Endothelial cell of umbilical vein (primary cell): ENCODE data around the gene FOXL2. TPM values are rescaled to one million over a fixed set of nuclear protein-coding genes. Genes with fewer than 3 reads are reported as not detected.

Experiments
- BruUV-seq: library from RNA; stranded (reverse); fragments of 400-500 nt; replicated peaks from 2 replicates; lab custom pipeline; 2021; lab: Mats Ljungman, UMichigan
- CTCF ChIA-PET: fragments of 300-600, 350-600 bp; sonication (Branson Sonifier 250); formaldehyde crosslinking; loops from one replicate; lab custom pipeline; 2021; ENCODE audit warnings: antibody characterized with exemption, inconsistent platforms; lab: Charles Lee
- POLR2A ChIA-PET: fragments of 300-600, 350-600 bp; sonication (Branson Sonifier 250); formaldehyde crosslinking; loops from one replicate; lab custom pipeline; 2021; ENCODE audit warnings: antibody characterized with exemption, inconsistent platforms; lab: Charles Lee
- DNase-seq: peaks from one replicate; pipeline ENCODE4 v3.0.0-alpha.2; 2011; ENCODE audit warnings: low read depth, low spot score
- FAIRE-seq: peaks from 2 replicates; lab custom pipeline; 2011; peaks lifted over from hg19 to GRCh38; lab: Jason Lieb, UNC
- H2AFZ ChIP-seq: 2 replicates; pipeline ENCODE4 v1.6.0; 2012; ENCODE audit warnings: low read depth, low read length, control low read depth, inconsistent platforms
- H3K27ac ChIP-seq: 2 replicates; pipeline ENCODE4 v1.5.1; 2011; ENCODE audit warnings: low read depth, mild to moderate bottlenecking, control low read depth, low read length, moderate library complexity; ENCODE audit not compliant: insufficient read depth
- H3K27me3 ChIP-seq, 2 experiments: 2 replicates each; pipeline versions ENCODE4 v1.6.0 to v1.6.1; 2011; ENCODE audit warnings: low read length in 2 of 2, mixed read lengths in 1 of 2; ENCODE audit not compliant: control insufficient read depth in 2 of 2, insufficient read depth in 2 of 2
- H3K36me3 ChIP-seq, 2 experiments: 2 replicates in 1 of 2; 3 replicates in 1 of 2; pipeline ENCODE4 v1.5.1; 2011; ENCODE audit warnings: low read length in 2 of 2, mild to moderate bottlenecking in 1 of 2, moderate library complexity in 1 of 2; ENCODE audit not compliant: control insufficient read depth in 2 of 2, insufficient read depth in 2 of 2; ENCODE audit errors: extremely low read depth in 1 of 2
- H3K4me1 ChIP-seq: 3 replicates; pipeline ENCODE4 v1.5.1; 2011; ENCODE audit warnings: mild to moderate bottlenecking, low read length; ENCODE audit not compliant: control insufficient read depth, insufficient read depth; ENCODE audit errors: extremely low read depth
- H3K4me2 ChIP-seq: 2 replicates; pipeline ENCODE4 v1.6.1; 2011; ENCODE audit warnings: low read length, control low read depth, mixed read lengths; ENCODE audit not compliant: insufficient read depth
- H3K4me3 ChIP-seq, 3 experiments: fragments of 200-600 bp in 1 of 3; sonication (generic), shearing (Covaris generic) in 1 of 3; replicated peaks in 1 of 3; 2 replicates each; pipeline ENCODE4 v1.5.1; 2011 to 2016; ENCODE audit warnings: control low read depth in 3 of 3, low read length in 3 of 3, mild to moderate bottlenecking in 2 of 3, inconsistent platforms in 1 of 3, low read depth in 1 of 3, moderate library complexity in 1 of 3; ENCODE audit not compliant: insufficient read depth in 1 of 3
- H3K79me2 ChIP-seq: 2 replicates; pipeline ENCODE4 v1.6.0; 2012; ENCODE audit warnings: low read length, inconsistent platforms; ENCODE audit not compliant: control insufficient read depth, insufficient read depth
- H3K9ac ChIP-seq: replicated peaks from 2 replicates; pipeline ENCODE3; 2011; ENCODE audit warnings: low read length, control low read depth; ENCODE audit not compliant: insufficient read depth; ENCODE audit errors: extremely low read depth
- H3K9me1 ChIP-seq: replicated peaks from 3 replicates; pipeline ENCODE4 v1.6.0; 2011; ENCODE audit warnings: mild to moderate bottlenecking, low read length; ENCODE audit not compliant: control insufficient read depth, insufficient read depth; ENCODE audit errors: extremely low read depth
- H3K9me3 ChIP-seq: replicated peaks from 2 replicates; pipeline ENCODE4 v1.5.1; 2012; ENCODE audit warnings: low read length, inconsistent platforms; ENCODE audit not compliant: control insufficient read depth, insufficient read depth
- H4K20me1 ChIP-seq: replicated peaks from 2 replicates; pipeline ENCODE3; 2011; ENCODE audit warnings: mild to moderate bottlenecking, low read length; ENCODE audit not compliant: control insufficient read depth, insufficient read depth; ENCODE audit errors: extremely low read depth
- CTCF ChIP-seq, 2 donors: IDR thresholded peaks; 1 replicate in 1 of 2; 2 replicates in 1 of 2; pipeline ENCODE4 v1.5.1; 2011; ENCODE audit warnings: low read length in 2 of 2, mild to moderate bottlenecking in 2 of 2, moderate library complexity in 2 of 2, control low read depth in 1 of 2, inconsistent platforms in 1 of 2, low read depth in 1 of 2; ENCODE audit not compliant: insufficient read depth in 1 of 2; ENCODE audit errors: extremely low read depth in 1 of 2
- EZH2 ChIP-seq: IDR thresholded peaks from 2 replicates; pipeline ENCODE4 v1.6.1; 2012; ENCODE audit warnings: borderline replicate concordance, low read depth, mild to moderate bottlenecking, moderate library complexity, low read length, inconsistent platforms; ENCODE audit not compliant: severe bottlenecking
- FOS ChIP-seq: IDR thresholded peaks from 2 replicates; pipeline ENCODE4 v1.6.1; 2011; ENCODE audit warnings: mild to moderate bottlenecking, low read length, moderate library complexity, borderline replicate concordance; ENCODE audit not compliant: insufficient read depth
- GATA2 ChIP-seq: IDR thresholded peaks from 2 replicates; pipeline ENCODE4 v1.7.0; 2011; ENCODE audit warnings: low read depth, mild to moderate bottlenecking, moderate library complexity, mixed read lengths, low read length; ENCODE audit not compliant: insufficient read length, insufficient read depth
- JUN ChIP-seq: IDR thresholded peaks from 2 replicates; pipeline ENCODE4 v1.6.1; 2011; ENCODE audit warnings: borderline replicate concordance, low read depth; ENCODE audit not compliant: insufficient read length, insufficient read depth
- MAX ChIP-seq: IDR thresholded peaks from 2 replicates; pipeline ENCODE4 v1.6.1; 2011; ENCODE audit not compliant: insufficient read depth, insufficient read length
- MYC ChIP-seq: IDR thresholded peaks from one replicate; pipeline ENCODE4 v1.6.1; 2011; ENCODE audit warnings: mild to moderate bottlenecking, low read depth, low read length
- POLR2A ChIP-seq: IDR thresholded peaks from 2 replicates; pipeline ENCODE4 v1.6.1; 2012; ENCODE audit warnings: low read depth, mild to moderate bottlenecking, control low read depth, low read length
- POLR2AphosphoS5 ChIP-seq: IDR thresholded peaks from 2 replicates; pipeline ENCODE4 v1.6.1; 2012; ENCODE audit warnings: low read depth, mild to moderate bottlenecking, control low read depth, low read length, moderate library complexity; ENCODE audit not compliant: insufficient read depth
- dilution Hi-C: fragments of 300-500 bp; cut with MboI; formaldehyde crosslinking; loops from one replicate; pipeline ENCODE4 v1.15.0; 2019; ENCODE audit warnings: low sequenced_read_pairs; ENCODE audit not compliant: extremely low pct_ligation_motif_present
- intact Hi-C: fragments of 100-400 bp; cut with micrococcal nuclease; formaldehyde crosslinking; loops from one replicate; pipeline ENCODE4 v1.10.0; 2022
- polyA plus RNA-seq, 4 experiments: library from polyadenylated mRNA; depleted of rRNA in 3 of 4; stranded (reverse) in 3 of 4; unstranded in 1 of 4; fragments of >200 nt; gene quantifications; 2 replicates each; pipeline versions ENCODE4 v1.2.1 to v1.2.3, GENCODE V29; 2011 to 2012; ENCODE audit warnings: missing spikeins in 1 of 4
- total RNA-seq: library from RNA; stranded (reverse); gene quantifications from 2 replicates; pipeline ENCODE4 v1.2.3, GENCODE V29; 2021

Gene FOXL2
- total and polyA plus RNA-seq, 2 donors (not counting 3 experiments of a cell fraction or from before 2014, with no cell fraction given): not detected

DNA sequence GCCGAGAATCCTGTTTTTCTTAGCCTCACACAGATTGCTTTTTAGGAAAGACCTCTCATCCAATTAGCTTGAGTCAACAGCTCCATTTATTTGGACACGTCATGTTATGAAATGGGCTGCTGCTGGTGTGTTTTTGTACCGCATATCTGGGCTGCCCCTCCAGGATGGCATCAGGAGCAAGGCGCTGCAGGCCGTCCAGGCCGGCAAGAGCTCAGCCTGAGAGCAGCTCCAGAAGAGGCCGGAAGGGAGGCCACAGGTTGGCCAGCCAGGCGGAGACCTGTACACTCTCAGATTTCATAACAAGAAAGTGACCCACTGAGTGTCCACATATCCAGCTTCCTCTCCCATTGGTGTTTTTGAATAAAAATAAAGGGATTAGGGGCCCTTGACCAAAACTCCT lies 28.4 kb upstream of the FOXL2 start:
- H3K9ac ChIP-seq: no peak overlapping the region
- H3K27ac ChIP-seq: no peak overlapping the region
- H3K27me3 ChIP-seq: peaks cover 0 to 2% of the 10 kb centered on the region in 2 experiments
- no peaks in the 10 kb centered on the region for H3K9me1 ChIP-seq
- POLR2A ChIA-PET: no interaction called here
- H2AFZ ChIP-seq: no peak overlapping the region
- H3K4me3 ChIP-seq: no peak overlapping the region
- no peaks in the 10 kb centered on the region for H3K4me1 ChIP-seq
- H3K9me3 ChIP-seq: no peaks in the 10 kb centered on the region
- dilution Hi-C loops (no loop called here), intact Hi-C loops (no loop called here)
- no peak for TF ChIP-seq EZH2
- TF ChIP-seq MAX: no peak
- no peak for TF ChIP-seq GATA2
- TF ChIP-seq POLR2A: no peak
- no peak for TF ChIP-seq JUN
- no peak for TF ChIP-seq MYC
- TF ChIP-seq FOS: no peak
- no peak for TF ChIP-seq POLR2AphosphoS5
- no peak for TF ChIP-seq CTCF (IDR thresholded peaks at IDR 0.05; ENCODE audit: extremely low read depth in 1 of 2, insufficient read depth in 1 of 2, low read depth in 1 of 2, low read length in 2 of 2)
- no TSS peak for BruUV-seq
- H4K20me1 ChIP-seq: no peaks in the 10 kb centered on the region
- DNase-seq (no peak), FAIRE-seq (no peak)
- H3K4me2 ChIP-seq: no peak overlapping the region
- CTCF ChIA-PET: no interaction called here
- no peaks in the 10 kb centered on the region for H3K79me2 ChIP-seq
- no peaks in the 10 kb centered on the region for H3K36me3 ChIP-seq
